ENCODE data around the gene FCSK.
"Not testable (repeated sequence)": the region's sequence is repeated elsewhere in the genome, so short reads cannot be mapped to it uniquely, and the experiment has no call there.

- not testable (repeated sequence) for TF ChIP-seq CTCF (IDR thresholded peaks at IDR 0.05; ENCODE audit: insufficient read depth, low read depth, low read length); EZH2 (IDR thresholded peaks at IDR 0.05; ENCODE audit: insufficient read depth, low read length)
Measured at GRCh38 chr16:70451004-70451340, 3.4 kb upstream of the FCSK start.
